Smooth muscle cell (in vitro differentiated cells): ENCODE measurements around the gene GARIN5B. TPM values are rescaled to one million over a fixed set of nuclear protein-coding genes. Genes with fewer than 3 reads are reported as not detected.

ENCODE experiments used
- DNase-seq: peaks from one replicate; lab custom pipeline; 2025; ENCODE audit not compliant: unreplicated experiment; lab: John Stamatoyannopoulos, UW
- H2AFZ ChIP-seq: fragments of 200-600 bp; sonication (generic); 2 replicates; pipeline ENCODE4 v1.6.0; 2016; ENCODE audit warnings: antibody characterized with exemption, low read depth, mild to moderate bottlenecking
- H3F3A ChIP-seq: fragments of 200-600 bp; sonication (generic); 2 replicates; pipeline ENCODE4 v1.6.0; 2017; ENCODE audit warnings: antibody characterized with exemption, low read depth
- H3K27ac ChIP-seq: fragments of 200-600 bp; sonication (generic); 2 replicates; pipeline ENCODE4 v1.5.1; 2016; ENCODE audit warnings: low read depth, mild to moderate bottlenecking
- H3K27me3 ChIP-seq: fragments of 200-600 bp; sonication (generic); 2 replicates; pipeline ENCODE4 v1.6.1; 2016; ENCODE audit warnings: low read depth, mild to moderate bottlenecking
- H3K36me3 ChIP-seq: fragments of 200-600 bp; sonication (generic); 2 replicates; pipeline ENCODE4 v1.5.1; 2016; ENCODE audit warnings: low read depth
- H3K4me1 ChIP-seq: fragments of 200-600 bp; sonication (generic); 2 replicates; pipeline ENCODE4 v1.5.1; 2016; ENCODE audit warnings: low read depth
- H3K4me2 ChIP-seq: fragments of 200-600 bp; sonication (generic); 2 replicates; pipeline ENCODE4 v1.6.0; 2016; ENCODE audit warnings: mild to moderate bottlenecking
- H3K4me3 ChIP-seq: fragments of 200-600 bp; sonication (generic); 2 replicates; pipeline ENCODE4 v1.5.1; 2016; ENCODE audit warnings: mild to moderate bottlenecking
- H3K79me2 ChIP-seq: fragments of 200-600 bp; sonication (generic); 2 replicates; pipeline ENCODE4 v1.6.0; 2016; ENCODE audit warnings: low read depth, mild to moderate bottlenecking
- H3K9ac ChIP-seq: fragments of 200-600 bp; sonication (generic); 2 replicates; pipeline ENCODE4 v1.6.0; 2016; ENCODE audit warnings: low read depth
- H3K9me3 ChIP-seq: fragments of 200-600 bp; sonication (generic); replicated peaks from 2 replicates; pipeline ENCODE4 v1.5.1; 2016; ENCODE audit warnings: low read depth
- H4K20me1 ChIP-seq: fragments of 200-600 bp; sonication (generic); 2 replicates; pipeline ENCODE4 v1.6.0; 2016; ENCODE audit warnings: low read depth
- WGBS: methylation state at CpG from one replicate; pipeline ENCODE4 v1.1.7; 2016; ENCODE audit warnings: low lambda C conversion rate; 5-methylcytosine and 5-hydroxymethylcytosine counted together
- polyA plus RNA-seq: library from polyadenylated mRNA; unstranded; fragments of >200 nt; fragmentation: Nextera tagmentation; extraction: Ambion mirVana; gene quantifications from 2 replicates; pipeline ENCODE4 v1.2.1, GENCODE V29; 2016
- total RNA-seq: library from RNA; depleted of rRNA; stranded (reverse); fragments of >200 nt; gene quantifications from 2 replicates; pipeline ENCODE4 v1.2.3, GENCODE V29; 2014
- TF ChIP-seq, protein P1 (sequence below): fragments of 200-600 bp; sonication (generic); IDR thresholded peaks from 2 replicates; pipeline ENCODE4 v1.5.1; 2017; ENCODE audit warnings: borderline replicate concordance, mild to moderate bottlenecking, antibody characterized with exemption; ENCODE audit not compliant: insufficient read depth, poor library complexity, severe bottlenecking

The GARIN5B gene
- total and polyA plus RNA-seq, 2 experiments from 2014 or later: 0.07 TPM; not detected in 1

DNA sequence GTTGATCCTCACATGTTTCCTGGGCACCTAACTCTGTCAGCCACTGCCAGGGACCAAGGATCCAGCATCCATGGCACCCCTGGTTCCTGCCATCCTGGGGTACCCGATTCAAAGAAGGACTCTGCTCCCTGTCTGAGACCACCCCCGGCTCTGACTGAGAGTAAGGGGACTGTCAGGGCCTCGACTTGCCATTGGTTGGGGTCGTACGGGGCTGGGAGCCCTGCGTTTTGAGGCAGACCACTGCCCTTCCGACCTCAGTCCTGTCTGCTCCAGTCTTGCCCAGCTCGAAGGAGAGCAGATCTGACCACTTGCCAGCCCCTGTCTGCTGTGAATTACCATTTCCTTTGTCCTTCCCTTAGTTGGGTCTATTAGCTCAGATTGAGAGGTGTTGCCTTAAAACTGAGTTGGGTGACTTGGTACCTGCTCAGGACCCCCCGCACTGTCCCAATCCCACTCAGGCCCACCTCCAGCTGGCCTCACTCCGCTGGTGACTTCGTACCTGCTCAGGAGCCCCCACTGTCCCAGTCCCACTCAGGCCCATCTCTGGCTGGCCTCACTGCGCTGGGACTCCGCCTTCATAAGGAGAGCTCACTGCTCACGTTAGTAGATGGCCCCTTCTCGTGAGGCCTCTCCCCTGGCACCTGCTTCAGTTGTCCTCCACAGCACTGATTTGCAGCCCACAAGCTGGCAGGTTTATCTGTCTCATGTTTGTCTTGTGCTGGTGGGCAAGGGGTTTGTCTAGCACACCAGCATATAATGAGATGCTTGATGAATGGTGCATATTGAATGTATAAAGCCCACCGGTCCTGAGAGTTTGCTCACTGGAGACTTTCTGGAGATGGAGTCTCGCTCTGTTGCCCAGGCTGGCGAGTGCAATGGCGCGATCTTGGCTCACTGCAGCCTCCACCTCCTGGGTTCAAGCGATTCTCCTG lies 26.6 kb upstream of the GARIN5B start:
- DNase-seq: no peak
- no peak overlapping the region for H2AFZ ChIP-seq
- H3K9ac ChIP-seq: no peak overlapping the region
- H4K20me1 ChIP-seq: peaks cover 75% of the 10 kb centered on the region
- no peak overlapping the region for H3K27ac ChIP-seq
- H3K36me3 ChIP-seq: no peaks in the 10 kb centered on the region
- TF ChIP-seq, protein P1, sequence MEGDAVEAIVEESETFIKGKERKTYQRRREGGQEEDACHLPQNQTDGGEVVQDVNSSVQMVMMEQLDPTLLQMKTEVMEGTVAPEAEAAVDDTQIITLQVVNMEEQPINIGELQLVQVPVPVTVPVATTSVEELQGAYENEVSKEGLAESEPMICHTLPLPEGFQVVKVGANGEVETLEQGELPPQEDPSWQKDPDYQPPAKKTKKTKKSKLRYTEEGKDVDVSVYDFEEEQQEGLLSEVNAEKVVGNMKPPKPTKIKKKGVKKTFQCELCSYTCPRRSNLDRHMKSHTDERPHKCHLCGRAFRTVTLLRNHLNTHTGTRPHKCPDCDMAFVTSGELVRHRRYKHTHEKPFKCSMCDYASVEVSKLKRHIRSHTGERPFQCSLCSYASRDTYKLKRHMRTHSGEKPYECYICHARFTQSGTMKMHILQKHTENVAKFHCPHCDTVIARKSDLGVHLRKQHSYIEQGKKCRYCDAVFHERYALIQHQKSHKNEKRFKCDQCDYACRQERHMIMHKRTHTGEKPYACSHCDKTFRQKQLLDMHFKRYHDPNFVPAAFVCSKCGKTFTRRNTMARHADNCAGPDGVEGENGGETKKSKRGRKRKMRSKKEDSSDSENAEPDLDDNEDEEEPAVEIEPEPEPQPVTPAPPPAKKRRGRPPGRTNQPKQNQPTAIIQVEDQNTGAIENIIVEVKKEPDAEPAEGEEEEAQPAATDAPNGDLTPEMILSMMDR: no peak
- no peaks in the 10 kb centered on the region for H3K27me3 ChIP-seq
- WGBS: 91% methylated on average over 21 of the region's 21 CpGs
- H3K79me2 ChIP-seq: peaks cover 47% of the 10 kb centered on the region
- no peaks in the 10 kb centered on the region for H3K9me3 ChIP-seq
- peaks cover 21% of the 10 kb centered on the region for H3K4me1 ChIP-seq
- H3F3A ChIP-seq: peaks cover 5% of the 10 kb centered on the region
- H3K4me3 ChIP-seq: no peak overlapping the region
- no peak overlapping the region for H3K4me2 ChIP-seq

DNA sequence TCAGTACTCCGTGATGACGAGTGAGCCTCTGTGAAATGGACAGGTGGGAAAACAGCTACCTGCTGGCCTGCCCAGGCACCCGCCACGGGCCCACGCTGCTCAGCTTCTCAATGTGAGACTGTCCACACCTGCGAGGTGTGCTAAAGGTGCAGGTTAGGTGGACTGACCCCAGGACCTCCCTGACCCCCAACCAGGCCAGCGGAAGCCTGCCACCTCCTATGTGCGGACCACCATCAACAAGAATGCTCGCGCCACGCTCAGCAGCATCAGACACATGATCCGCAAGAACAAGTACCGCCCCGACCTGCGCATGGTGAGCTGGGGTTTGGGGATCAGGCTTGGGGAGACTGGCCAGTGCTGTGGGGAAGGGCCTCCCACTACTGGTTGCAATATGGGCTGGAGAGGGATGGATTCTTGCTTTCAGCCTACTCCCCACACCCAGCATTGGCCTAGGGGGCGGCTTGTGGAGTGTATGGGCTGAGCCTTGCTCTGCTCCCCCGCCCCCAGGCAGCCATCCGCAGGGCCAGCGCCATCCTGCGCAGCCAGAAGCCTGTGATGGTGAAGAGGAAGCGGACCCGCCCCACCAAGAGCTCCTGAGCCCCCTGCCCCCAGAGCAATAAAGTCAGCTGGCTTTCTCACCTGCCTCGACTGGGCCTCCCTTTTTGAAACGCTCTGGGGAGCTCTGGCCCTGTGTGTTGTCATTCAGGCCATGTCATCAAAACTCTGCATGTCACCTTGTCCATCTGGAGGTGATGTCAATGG lies 24.9 kb upstream of the GARIN5B start:
- no peak for DNase-seq
- TF ChIP-seq, protein P1: no peak
- Histone ChIP-seq H3K27me3 (no peaks in the 10 kb centered on the region), H3K9ac (no peak overlapping the region), H3F3A (peaks cover 9% of the 10 kb centered on the region), H3K79me2 (peaks cover 47% of the 10 kb centered on the region), H3K4me3 (peak overlapping the region; percentile 85), H2AFZ (no peak overlapping the region), H3K4me2 (peak overlapping the region; percentile 93), H3K36me3 (no peaks in the 10 kb centered on the region), H3K4me1 (peaks cover 32% of the 10 kb centered on the region), H4K20me1 (peaks cover 72% of the 10 kb centered on the region), H3K27ac (no peak overlapping the region), H3K9me3 (no peaks in the 10 kb centered on the region)
- WGBS: 94% methylated on average over 20 of the region's 24 CpGs

DNA sequence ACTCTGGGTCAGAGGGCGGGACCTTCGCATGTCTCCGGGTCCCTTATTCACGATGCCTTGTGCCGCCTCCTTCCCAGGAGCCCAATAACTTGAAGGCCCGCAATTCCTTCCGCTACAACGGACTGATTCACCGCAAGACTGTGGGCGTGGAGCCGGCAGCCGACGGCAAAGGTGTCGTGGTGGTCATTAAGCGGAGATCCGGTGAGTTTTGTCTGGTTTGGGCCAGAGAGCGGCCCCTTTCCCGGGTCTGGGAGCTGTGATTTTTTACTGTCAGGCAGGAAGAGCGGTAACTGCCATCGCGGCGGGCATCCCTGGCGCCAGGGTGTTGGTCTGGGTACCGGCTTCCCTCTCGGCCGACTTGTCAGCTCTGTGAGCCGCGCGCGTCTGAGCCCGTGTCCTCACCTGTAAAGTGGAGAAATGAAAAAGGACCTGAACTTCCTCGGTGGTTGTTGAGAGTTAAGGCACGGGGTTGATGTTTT lies 23.5 kb upstream of the GARIN5B start:
- H3K79me2 ChIP-seq: peaks cover 40% of the 10 kb centered on the region
- H3K9me3 ChIP-seq: no peaks in the 10 kb centered on the region
- peak overlapping the region; percentile 93 for H3K4me2 ChIP-seq
- peaks cover 9% of the 10 kb centered on the region for H3F3A ChIP-seq
- H2AFZ ChIP-seq: no peak overlapping the region
- no peaks in the 10 kb centered on the region for H3K36me3 ChIP-seq
- 5% methylated on average over 32 of the region's 33 CpGs for WGBS
- peaks cover 33% of the 10 kb centered on the region for H3K4me1 ChIP-seq
- H3K9ac ChIP-seq: peak overlapping the region; percentile 92
- no peaks in the 10 kb centered on the region for H3K27me3 ChIP-seq
- peaks cover 58% of the 10 kb centered on the region for H4K20me1 ChIP-seq
- no peak for DNase-seq
- peak overlapping the region; percentile 90 for H3K27ac ChIP-seq
- peak overlapping the region; percentile 85 for H3K4me3 ChIP-seq
- TF ChIP-seq, protein P1: no peak
